Stimulated activated CD8-positive, alpha-beta memory T cell treated with anti-CD3 and anti-CD28 coated beads, Interleukin-15, amount 100 ng/mL, for 48 hours (primary cell): ENCODE measurements around the gene ALOXE3.
A peak's percentile ranks its signal among the peaks of the same experiment; 100 is the strongest.
"Not testable (repeated sequence)": the region's sequence is repeated elsewhere in the genome, so short reads cannot be mapped to it uniquely, and the experiment has no call there.

Experiments used
- DNase-seq, 2 donors: peaks; one replicate each; pipeline ENCODE4 v3.0.0-alpha.2; 2020; ENCODE audit warnings: low read depth in 2 of 2

ALOXE3 gene

GRCh38 chr17:8122422-8122923 lies 4.2 kb upstream of the ALOXE3 start:
- DNase-seq = no peak

- peak; percentile 53 to 63 for DNase-seq
These were observed 3.5 kb upstream of the ALOXE3 start for GRCh38 chr17:8121681-8122421.

DNA sequence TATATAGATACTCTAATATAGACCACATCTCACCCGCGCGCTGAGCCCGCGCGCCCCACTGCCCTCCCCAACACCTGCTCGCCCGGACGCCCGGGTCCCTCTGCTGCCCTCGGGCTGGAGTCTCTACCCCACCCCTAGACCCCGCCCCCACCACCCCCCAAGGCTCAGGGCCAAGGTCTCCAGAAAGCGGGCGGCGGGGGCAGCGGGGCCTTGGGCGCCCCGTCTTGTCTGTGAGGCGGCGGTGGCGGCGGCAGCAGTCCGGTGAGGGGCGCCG lies 3.0 kb upstream of the ALOXE3 start:
- no peak for DNase-seq

GRCh38 chr17:8120520-8121406 lies 2.4 kb upstream of the ALOXE3 start:
- peak; percentile 68 to 74 for DNase-seq

DNA sequence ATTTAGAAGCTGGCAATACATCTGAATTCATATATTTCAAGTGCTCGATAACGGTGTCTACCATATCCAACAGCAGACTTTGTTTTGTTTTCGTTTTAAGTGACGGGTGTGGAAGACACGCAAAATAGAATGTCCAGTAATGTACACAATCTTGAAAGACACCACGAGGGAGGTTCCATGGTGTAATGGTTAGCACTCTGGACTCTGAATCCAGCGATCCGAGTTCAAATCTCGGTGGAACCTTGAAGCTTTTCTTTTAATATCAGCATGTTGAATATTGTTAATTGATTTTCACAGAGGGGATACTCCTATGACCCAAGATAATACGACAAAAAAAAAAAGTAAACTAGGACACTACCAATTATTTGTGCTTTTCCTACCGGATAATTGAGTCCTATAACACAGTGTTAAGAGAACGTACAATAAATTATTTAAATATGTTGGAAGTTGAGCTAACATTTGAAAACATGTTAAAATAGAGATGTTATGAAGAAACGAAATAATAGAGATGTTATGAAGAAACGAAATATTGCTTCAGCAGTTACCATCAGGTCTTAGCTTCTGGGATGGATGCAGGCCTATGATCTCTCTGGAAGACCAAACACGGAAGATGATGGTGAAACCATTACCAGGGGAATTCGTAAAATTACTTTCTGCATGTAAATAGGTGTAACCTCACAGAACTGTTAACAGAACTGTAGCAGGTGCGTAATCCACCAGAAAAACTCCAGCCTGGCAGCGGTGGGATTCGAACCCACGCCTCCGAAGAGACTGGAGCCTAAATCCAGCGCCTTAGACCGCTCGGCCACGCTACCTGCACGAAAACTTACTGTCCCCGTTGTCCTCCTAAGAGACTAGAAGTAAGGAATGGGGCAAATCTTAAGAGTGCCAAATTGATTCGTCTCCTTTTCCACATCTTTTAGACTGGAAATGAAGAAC lies 1.5 kb upstream of the ALOXE3 start:
- peak; percentile 76 to 79 for DNase-seq

GRCh38 chr17:8118769-8119580 lies 661 bp upstream of the ALOXE3 start:
- DNase-seq = peak; percentile 77 to 81

GRCh38 chr17:8117367-8117979 lies 841 bp downstream of the ALOXE3 start:
- no peak for DNase-seq

GRCh38 chr17:8116776-8117175 lies 1.5 kb downstream of the ALOXE3 start:
- DNase-seq = no peak

- DNase-seq = no peak
These were observed 7.4 kb downstream of the ALOXE3 start for GRCh38 chr17:8110907-8111306.

DNA sequence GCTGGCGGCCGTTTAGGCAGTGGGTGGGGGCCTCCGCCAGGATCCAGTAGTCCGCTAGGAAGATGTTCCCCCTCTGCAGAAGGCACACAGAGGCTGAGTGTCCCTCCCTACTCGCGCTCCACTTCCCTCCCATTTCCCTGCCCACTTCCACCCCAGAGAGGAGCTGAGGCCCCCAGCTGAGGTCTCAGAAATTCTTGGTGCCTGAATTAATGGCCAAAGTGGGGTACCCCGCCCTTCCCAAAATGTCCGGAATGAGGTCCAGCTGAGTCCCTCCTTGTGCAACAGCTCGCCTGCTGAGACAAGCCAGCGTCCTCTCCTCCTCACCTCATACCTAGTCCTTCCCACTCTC lies 7.9 kb downstream of the ALOXE3 start:
- no peak for DNase-seq

- peak; percentile 51 to 68 for DNase-seq
These were observed 8.5 kb downstream of the ALOXE3 start for GRCh38 chr17:8109661-8110455.

GRCh38 chr17:8108972-8109660 lies 9.2 kb downstream of the ALOXE3 start:
- DNase-seq = no peak

- not testable (repeated sequence) for DNase-seq
These were observed 11.3 kb downstream of the ALOXE3 start for GRCh38 chr17:8106980-8107379.

DNA sequence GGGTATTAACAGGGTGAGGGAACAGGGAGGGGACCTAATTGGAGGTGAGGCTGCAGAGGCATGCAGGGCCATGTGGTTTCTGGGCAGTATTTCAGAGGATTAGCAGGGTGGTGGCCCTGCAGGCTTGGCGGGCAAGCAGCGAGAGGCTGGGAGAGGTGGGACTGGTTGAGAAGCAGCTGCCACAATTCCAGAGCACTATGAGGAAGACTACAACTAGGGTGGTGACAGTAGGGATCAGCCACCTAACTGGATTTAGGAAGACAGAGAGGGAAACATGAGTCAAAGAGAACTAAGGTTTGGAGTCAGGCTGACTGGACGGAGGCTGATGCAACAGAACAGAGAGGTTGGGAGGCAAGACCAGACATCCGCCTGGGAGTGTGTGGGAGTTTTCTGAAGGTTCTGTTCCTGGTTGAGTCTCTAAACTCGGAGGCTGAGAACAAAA lies 12.3 kb downstream of the ALOXE3 start:
- no peak for DNase-seq

DNA sequence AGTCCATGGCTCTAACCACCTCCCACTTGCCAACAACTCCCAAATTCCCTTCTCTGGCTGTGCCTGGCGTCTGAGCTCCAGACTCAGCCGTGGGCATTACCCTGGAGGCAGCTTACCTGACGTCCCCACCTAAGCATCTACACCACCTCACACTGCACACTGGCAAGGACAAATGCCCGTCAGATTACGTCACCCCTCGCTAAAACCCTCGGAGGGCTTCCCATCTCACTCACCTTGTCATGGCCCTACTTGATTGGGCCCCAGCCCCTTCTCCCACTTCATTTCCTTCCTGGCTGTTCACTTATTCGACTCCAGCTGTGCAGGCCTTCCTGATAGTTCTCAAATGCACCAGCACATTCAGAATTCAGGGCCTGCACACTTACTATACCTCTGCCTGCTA lies 13.4 kb downstream of the ALOXE3 start:
- no peak for DNase-seq

- no peak for DNase-seq
These were observed 14.8 kb downstream of the ALOXE3 start for GRCh38 chr17:8103549-8103948.

DNA sequence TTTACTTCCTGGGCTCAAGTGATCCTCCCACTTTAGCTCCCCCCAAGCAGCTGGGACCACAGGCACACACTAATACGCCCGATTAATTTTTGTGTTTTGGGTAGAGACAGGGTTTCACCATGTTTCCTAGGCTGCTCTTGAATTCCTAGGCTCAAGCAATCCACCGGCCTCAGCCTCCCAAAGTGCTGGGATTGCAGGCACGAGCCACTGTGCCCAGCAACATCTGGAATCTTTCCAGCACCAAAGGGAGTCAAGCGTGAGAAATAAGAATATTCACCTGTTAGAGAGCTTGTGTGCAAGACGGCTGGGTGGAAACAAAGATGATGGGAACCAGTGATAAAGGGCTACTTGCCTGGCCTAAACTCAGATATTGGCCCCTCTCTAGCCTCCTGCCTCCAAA lies 16.6 kb downstream of the ALOXE3 start:
- no peak for DNase-seq

DNA sequence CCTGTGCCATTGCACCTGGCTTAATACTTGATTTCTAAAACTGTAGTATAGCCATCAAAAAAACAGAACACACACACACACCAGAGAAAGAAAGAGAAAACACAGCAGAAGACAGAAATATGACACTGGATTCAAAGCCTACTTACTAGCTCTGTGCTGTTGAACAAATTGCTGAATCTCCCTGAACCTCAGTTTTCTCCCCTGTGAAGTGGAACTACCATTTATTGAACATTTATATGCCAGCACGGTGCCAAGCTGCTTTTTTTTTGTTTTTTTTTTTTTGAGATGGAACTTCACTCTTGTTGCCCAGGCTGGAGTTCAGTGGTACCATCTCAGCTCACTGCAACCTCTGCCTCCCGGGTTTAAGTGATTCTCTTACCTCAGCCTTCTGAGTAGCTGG lies 17.6 kb downstream of the ALOXE3 start:
- DNase-seq = no peak

DNA sequence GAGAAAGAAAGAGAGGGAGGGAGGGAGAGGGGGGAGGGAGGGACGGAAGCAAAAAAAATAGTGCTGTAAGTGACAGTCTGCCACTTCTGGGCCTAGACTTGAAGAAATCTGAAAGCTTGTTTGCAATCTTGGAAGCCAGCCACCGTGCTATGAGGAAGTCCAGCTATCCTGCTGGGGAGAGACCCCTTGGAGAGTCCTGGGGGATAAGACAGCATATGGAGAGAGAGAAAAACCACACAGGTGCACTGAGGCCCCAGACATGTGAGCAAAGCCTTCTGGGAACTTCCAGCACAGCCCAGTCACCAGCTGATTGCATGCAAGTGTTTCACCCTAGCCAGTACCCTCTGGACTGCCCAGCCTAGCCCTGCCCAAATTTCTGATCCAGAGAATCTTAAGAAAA lies 18.2 kb downstream of the ALOXE3 start:
- no peak for DNase-seq
